GM12874 (cell line): ENCODE data around the gene INPP4A.

Source experiments
- TF ChIP-seq, protein P1 (sequence below): IDR thresholded peaks from 2 replicates; pipeline ENCODE4 v1.5.1; 2011; ENCODE audit warnings: low read depth, mild to moderate bottlenecking, control low read depth, low read length, moderate library complexity; ENCODE audit not compliant: insufficient read depth

INPP4A gene

DNA sequence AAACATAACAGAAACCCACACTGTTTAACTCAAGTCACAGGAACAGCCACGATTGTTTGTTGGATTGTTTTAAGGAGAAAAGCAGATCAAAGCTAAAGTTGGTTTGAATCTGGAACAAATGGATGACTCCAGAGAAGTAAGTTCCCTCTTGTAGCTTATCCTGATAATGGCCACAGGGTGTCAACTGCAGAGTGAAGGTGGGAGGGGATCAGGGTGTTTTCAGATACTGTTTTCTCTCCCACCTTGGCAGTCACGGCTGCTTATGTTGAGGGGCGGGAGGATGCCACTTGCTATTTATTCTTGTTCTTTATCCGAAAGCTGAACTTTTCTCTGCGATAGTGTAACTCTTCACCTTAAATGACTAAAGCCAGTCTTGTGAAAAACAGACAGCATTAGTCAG lies 36.5 kb upstream of the INPP4A start:
- TF ChIP-seq, protein P1, sequence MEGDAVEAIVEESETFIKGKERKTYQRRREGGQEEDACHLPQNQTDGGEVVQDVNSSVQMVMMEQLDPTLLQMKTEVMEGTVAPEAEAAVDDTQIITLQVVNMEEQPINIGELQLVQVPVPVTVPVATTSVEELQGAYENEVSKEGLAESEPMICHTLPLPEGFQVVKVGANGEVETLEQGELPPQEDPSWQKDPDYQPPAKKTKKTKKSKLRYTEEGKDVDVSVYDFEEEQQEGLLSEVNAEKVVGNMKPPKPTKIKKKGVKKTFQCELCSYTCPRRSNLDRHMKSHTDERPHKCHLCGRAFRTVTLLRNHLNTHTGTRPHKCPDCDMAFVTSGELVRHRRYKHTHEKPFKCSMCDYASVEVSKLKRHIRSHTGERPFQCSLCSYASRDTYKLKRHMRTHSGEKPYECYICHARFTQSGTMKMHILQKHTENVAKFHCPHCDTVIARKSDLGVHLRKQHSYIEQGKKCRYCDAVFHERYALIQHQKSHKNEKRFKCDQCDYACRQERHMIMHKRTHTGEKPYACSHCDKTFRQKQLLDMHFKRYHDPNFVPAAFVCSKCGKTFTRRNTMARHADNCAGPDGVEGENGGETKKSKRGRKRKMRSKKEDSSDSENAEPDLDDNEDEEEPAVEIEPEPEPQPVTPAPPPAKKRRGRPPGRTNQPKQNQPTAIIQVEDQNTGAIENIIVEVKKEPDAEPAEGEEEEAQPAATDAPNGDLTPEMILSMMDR, result no peak

DNA sequence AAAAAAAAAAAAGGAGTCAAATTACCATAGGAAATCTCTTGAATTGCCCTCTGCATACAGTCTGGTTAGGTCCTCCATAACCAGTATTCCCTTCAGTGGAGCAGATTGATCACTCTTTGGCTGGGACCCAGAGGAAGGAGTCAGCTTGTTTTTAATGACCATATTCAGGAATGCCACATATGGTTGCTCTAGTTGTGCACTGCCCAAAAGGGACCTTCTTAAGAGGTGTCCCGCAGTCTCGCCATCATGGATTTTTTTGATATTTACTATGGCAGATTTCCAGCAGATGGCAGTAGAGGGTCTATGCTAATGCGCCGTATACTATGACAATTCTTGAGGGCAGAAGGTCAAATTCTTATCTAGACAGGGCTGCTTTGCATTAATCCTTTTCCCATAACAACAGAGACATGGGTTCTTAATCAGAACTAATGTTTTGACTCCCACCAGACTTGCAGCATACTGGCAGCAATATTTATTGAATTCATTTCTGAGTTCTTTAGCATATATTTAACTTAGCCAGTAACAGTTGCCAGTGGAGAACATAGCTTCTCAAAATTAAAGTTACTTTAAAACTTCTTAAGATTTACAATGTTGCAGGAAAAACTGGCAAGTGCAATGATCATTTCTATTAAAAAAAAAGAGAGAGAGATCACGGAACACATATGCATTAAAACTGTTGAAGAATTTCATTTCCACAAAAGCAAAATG lies 31.8 kb upstream of the INPP4A start:
- TF ChIP-seq, protein P1, result peak; percentile 60

DNA sequence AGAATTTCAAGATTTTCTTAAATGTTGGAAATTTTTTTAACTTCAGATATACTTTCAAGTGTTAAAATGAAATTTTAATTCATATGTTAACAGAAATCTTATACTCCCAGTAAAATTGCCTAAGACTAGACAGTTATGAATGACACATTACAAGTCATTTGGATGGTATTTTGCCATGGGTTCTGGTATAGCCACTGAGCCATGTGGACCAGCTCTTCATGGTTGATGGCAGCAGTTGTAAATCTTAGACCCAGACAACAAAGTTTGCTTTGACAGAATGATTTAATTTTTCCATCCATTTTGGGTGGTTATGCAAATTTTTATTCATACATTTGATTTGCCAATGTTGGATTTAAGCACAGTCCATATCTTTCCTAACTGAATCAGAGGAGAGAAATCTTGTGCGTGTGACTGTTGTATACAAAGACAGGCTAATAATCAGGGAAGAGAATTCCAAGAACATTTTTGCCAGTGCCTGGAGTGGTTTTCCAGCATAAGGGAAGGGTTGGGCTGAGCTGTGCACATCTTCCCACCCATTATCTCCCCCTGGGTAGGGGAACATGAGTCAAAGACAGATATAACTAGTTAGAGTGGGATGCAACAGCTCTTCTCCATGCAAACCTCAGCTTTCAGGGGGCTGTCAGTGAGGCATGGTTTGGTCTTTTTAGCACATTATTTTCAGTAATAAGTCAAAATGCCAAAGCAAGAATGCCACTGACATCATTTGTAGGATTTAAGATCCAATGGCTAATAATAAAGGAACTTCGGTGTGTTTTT lies 28.1 kb upstream of the INPP4A start:
- TF ChIP-seq, protein P1, result no peak

- TF ChIP-seq, protein P1, result no peak
Observed at GRCh38 chr2:98419544-98419943, 25.1 kb upstream of the INPP4A start.

- TF ChIP-seq, protein P1, result no peak
Observed at GRCh38 chr2:98419977-98420725, 24.5 kb upstream of the INPP4A start.

DNA sequence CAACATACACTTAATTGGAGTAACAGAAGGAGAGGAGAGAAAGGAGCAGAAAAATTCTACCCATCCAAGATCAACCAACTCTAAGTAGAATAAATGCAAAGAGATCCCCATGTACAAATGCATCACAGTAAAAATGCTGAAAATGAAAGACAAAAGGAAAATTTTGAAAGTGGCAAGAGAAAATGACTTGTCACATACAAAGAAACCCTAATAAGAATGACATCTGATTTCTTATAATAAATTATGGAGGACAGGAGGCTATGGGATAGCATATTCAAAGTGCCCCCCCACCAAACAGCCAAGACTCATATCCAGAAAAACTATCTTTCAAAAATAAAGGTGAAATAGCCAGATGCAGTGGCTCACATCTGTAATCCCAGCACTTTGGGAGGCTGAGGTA lies 22.2 kb upstream of the INPP4A start:
- TF ChIP-seq, protein P1, result no peak

DNA sequence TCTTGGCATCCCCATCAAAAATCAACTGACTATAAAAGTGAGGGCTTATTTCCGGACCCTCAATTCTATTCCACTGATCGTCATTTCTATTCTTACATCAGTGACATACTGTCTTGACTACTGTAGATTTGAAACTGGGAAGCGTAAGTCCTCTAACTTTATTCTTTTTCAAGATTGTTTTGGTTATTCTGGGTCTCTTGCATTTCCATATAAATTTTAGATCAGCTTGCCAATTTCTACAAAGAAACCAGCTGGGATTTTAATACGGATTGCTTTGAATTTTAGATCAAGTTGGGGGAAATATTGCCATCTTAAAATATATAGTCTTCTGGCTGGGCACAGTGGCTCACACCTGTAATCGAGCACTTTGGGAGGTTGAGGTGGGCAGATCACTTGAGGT lies 17.9 kb upstream of the INPP4A start:
- TF ChIP-seq, protein P1, result no peak
